Pancreas (tissue), 10 donors: ENCODE results near the gene NOL4L. TPM values are rescaled to one million over a fixed set of nuclear protein-coding genes. Genes with fewer than 3 reads are reported as not detected.
A peak's percentile ranks its signal among the peaks of the same experiment; 100 is the strongest.

Experiments
- ATAC-seq, 4 donors: fragments of 200-7000 bp; cut with Tn5 transposase; one replicate each; pipeline versions ENCODE4 v1.8.0 to v1.9.1; 2020; ENCODE audit warnings: mild to moderate bottlenecking in 4 of 4, moderate library complexity in 4 of 4
- DNase-seq, 6 donors: peaks; one replicate each; pipeline ENCODE4 v3.0.0-alpha.2; 2020
- FAIRE-seq: peaks from 2 replicates; lab custom pipeline; 2012; peaks lifted over from hg19 to GRCh38; lab: Jason Lieb, UNC
- H3K27ac ChIP-seq, 4 donors: fragments of 200-600 bp; sonication (generic); 1 replicate in 3 of 4; 2 replicates in 1 of 4; pipeline versions ENCODE4 v1.5.0 to v1.8.0; 2020
- H3K27me3 ChIP-seq, 4 donors: fragments of 200-600 bp; one replicate each; pipeline ENCODE4 v1.8.0; 2021
- H3K36me3 ChIP-seq, 3 donors: fragments of 200-600 bp; sonication (generic) in 1 of 3; one replicate each; pipeline versions ENCODE4 v1.5.0 to v1.8.0; 2020 to 2021
- H3K4me1 ChIP-seq, 3 donors: fragments of 200-600 bp; one replicate each; pipeline ENCODE4 v1.8.0; 2021
- H3K4me3 ChIP-seq, 4 donors: fragments of 200-600 bp; sonication (generic) in 2 of 4; one replicate each; pipeline versions ENCODE4 v1.5.0 to v1.8.0; 2020 to 2021
- H3K9me3 ChIP-seq, 4 donors: fragments of 200-600 bp; one replicate each; pipeline ENCODE4 v1.8.0; 2021
- CTCF ChIP-seq, 4 donors: fragments of 200-600 bp; sonication (generic) in 3 of 4; IDR thresholded peaks; one replicate each; pipeline versions ENCODE4 v1.5.0 to v1.8.0; 2021; ENCODE audit warnings: antibody characterized with exemption in 4 of 4
- WGBS, 2 donors: extraction: QIAGEN DNeasy Blood & Tissue Kit; methylation state at CpG; one replicate each; pipeline ENCODE4 v1.1.7; 2013; 5-methylcytosine and 5-hydroxymethylcytosine counted together
- intact Hi-C, 3 donors: fragments of 100-400 bp; cut with DNase I; formaldehyde crosslinking; loops; one replicate each; pipeline versions ENCODE4 v1.11.1 to v1.14.2; 2022
- polyA plus RNA-seq, 2 donors: library from polyadenylated mRNA; stranded (reverse); fragments of 200-250 nt; gene quantifications; one replicate each; pipeline ENCODE4 v1.2.3, GENCODE V29; 2013
- total RNA-seq, 6 donors: library from RNA; stranded (reverse); fragmentation: NEBNext Ultra II Directional in 4 of 6; extraction: Animal tissue kit (Norgen Biotek cat#: 25700) in 4 of 6; gene quantifications; one replicate each; pipeline versions ENCODE4 v1.2.1 to v1.2.4, GENCODE V29; 2021 to 2023
- donor health status: healthy with polysubstance abuse.
- donor health status: DM: no; HTN: no; CAD: no; lungs with moderate emphysema.
- donor health status: DM: no; HTN: no; CAD: no.
- donor health status: control.
- donor health status: control.
- donor health status: Bipolar disorder and iron deficiency.
- donor health status: DM: yes; HTN: yes; CAD: no.
- donor health status: DM: no; HTN: no; CAD: no.
- donor health status: DM: no; HTN: no; CAD: no.
- donor health status: DM: yes; HTN: yes; CAD: no.

Gene NOL4L
- total and polyA plus RNA-seq, 8 donors, result 8.7 to 14.5 (median 10.2) TPM

DNA sequence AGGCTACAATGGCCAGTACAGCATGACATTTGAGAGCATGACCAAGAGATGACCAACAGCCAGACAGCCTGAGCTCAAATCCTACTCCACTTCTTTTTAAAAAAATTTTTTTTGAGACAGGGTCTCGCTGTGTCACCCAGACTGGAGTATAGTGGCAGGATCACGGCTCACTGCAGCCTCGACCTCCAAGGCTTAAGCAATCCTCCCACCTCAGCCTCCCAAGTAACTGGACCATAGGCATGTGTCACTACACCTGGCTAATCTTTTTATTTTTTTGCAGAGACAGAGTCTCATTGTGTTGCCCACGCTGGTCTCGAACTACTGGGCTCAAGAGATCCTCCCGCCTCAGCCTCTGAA lies 42.9 kb downstream of the NOL4L start:
- ATAC-seq (no peak), FAIRE-seq (no peak), DNase-seq (no peak)
- WGBS, 2 donors, result 93 to 94% methylated on average over 6 of the region's 6 CpGs
- Histone ChIP-seq H3K4me1 (peaks cover 0 to 3% (median 0%) of the 10 kb centered on the region in 3 donors), H3K27ac (no peak overlapping the region), H3K27me3 (no peaks in the 10 kb centered on the region), H3K4me3 (no peak overlapping the region), H3K36me3 (no peaks in the 10 kb centered on the region), H3K9me3 (no peaks in the 10 kb centered on the region)
- intact Hi-C loops, result no loop called here
- no peak for TF ChIP-seq CTCF (IDR thresholded peaks at IDR 0.05)

DNA sequence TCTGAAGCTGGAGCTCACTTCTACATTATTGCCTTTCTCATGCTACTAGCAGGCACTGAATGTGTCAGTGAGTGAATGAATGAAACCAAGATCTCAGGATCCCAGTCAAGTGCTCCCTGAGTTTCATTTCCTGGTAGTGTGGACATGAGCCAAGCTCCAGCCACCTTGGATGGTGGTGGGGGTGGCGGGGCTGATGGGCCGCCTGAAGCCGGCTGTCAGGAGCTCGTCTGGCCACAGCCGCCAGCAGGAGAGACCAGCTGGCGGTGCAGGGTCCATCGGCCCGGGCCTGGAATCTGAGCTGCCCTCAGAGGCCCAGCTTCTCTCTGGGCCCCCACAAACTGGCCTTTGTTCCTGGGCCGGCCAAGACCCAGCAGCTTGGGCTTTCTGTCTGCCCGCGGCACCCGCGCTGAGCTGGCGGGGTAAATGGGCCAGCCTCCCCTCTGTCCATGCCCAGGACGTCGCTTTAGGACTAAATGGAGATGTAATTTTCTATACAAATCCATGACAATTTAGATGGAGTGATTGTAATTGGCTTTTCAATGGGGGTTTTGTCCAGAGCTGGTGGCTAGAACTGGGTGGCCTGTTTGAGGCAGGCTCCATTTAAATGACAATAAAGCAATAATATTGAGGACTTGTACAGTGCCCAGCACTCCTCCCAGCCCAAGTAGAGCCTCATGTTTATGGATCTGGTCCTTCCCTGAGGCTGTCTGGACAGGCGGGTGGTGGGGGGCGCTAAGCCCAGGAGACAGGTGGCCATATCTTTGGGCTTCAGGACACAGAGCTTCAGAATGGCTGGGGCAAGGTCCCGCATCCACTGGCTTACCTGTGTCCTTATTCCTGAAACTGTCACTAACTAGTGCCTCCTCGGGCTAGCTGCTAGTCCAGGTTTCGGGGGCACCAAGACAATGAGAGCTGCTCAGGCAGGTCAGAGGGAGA lies 43.5 kb downstream of the NOL4L start:
- DNase-seq (peak in 1 of 6 donors; percentile 46), ATAC-seq (no peak), FAIRE-seq (no peak)
- Histone ChIP-seq H3K27me3 (no peaks in the 10 kb centered on the region), H3K4me1 (peaks cover 0 to 3% (median 0%) of the 10 kb centered on the region in 3 donors), H3K36me3 (no peaks in the 10 kb centered on the region), H3K4me3 (no peak overlapping the region), H3K27ac (no peak overlapping the region), H3K9me3 (no peaks in the 10 kb centered on the region)
- WGBS, 2 donors, result 87 to 89% methylated on average over 21 of the region's 21 CpGs
- intact Hi-C loops, result no loop called here
- TF ChIP-seq CTCF (IDR thresholded peaks at IDR 0.05), result no peak

GRCh38 chr20:32539817-32540675 lies 45.1 kb downstream of the NOL4L start:
- no peak overlapping the region for H3K4me3 ChIP-seq
- no peaks in the 10 kb centered on the region for H3K27me3 ChIP-seq
- H3K4me1 ChIP-seq, result peaks cover 0 to 3% (median 0%) of the 10 kb centered on the region in 3 donors
- H3K9me3 ChIP-seq, result no peaks in the 10 kb centered on the region
- WGBS, 2 donors, result 67 to 70% methylated on average over 12 to 13 of the region's 13 CpGs
- peak in 1 of 6 donors; percentile 48 for DNase-seq
- no peak for TF ChIP-seq CTCF (IDR thresholded peaks at IDR 0.05)
- no peak for FAIRE-seq
- no peak overlapping the region for H3K27ac ChIP-seq
- intact Hi-C loops, result no loop called here
- no peaks in the 10 kb centered on the region for H3K36me3 ChIP-seq
- ATAC-seq, result no peak

DNA sequence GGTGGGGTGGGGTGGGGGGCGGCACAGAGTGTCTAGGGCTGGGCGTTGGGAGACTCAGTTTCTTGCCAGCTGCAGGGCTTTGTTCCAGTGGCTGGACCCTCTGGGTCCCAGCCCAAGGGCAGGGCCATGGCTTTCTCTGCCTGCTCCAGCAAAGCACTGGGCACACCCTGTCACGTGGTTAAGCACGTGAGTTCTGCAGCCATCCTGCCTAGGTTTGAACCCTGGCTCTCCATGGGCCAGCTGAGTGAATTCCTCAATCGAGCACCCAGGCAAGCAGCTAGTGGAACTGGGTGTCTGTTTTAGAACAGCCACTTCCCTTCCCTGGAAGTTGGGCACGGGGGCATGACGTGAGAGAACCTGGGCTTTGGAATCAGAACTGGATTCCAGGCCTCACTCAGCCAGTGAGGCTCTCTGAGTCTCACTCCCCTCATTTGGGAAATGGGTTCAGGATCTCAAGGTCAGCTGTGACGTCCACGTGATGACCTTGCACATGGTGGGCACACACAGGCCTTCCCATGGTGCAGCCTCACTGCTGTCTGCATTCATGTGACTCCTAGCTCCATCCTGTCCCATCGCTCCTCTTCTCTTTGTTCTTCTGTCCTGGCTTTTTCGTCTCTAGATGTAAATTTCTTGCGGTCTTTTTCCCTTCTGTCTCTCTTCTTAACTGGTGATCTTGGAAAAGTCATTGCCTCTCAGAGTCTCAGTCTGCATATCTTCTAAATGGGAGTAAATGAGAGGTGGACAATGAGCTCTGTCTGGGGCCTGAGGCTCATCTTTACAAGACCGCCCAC lies 45.9 kb downstream of the NOL4L start:
- H3K9me3 ChIP-seq, result no peaks in the 10 kb centered on the region
- no peaks in the 10 kb centered on the region for H3K36me3 ChIP-seq
- FAIRE-seq, result no peak
- no peak for TF ChIP-seq CTCF (IDR thresholded peaks at IDR 0.05)
- no peak for ATAC-seq
- peaks cover 0 to 3% (median 0%) of the 10 kb centered on the region in 3 donors for H3K4me1 ChIP-seq
- H3K27ac ChIP-seq, result no peak overlapping the region
- H3K27me3 ChIP-seq, result no peaks in the 10 kb centered on the region
- intact Hi-C loops, result no loop called here
- 78 to 81% methylated on average over 13 of the region's 13 CpGs for WGBS, 2 donors
- H3K4me3 ChIP-seq, result no peak overlapping the region
- peak in 1 of 6 donors; percentile 39 for DNase-seq
